Heart left ventricle (tissue), 13 donors: ENCODE data around the gene ARSB.

Experiments used
- POLR2A ChIP-seq, 2 donors: fragments of 450-650 bp; IDR thresholded peaks; one replicate each; pipeline ENCODE4 v1.6.1; 2017; ENCODE audit warnings: antibody characterized with exemption in 2 of 2, mild to moderate bottlenecking in 2 of 2, moderate library complexity in 2 of 2
- TF ChIP-seq, protein P1 (sequence below), 12 donors: fragments of 200-600 bp; sonication (generic) in 4 of 12; IDR thresholded peaks; one replicate each; pipeline versions ENCODE4 v1.5.0 to v1.8.0; 2018 to 2022; ENCODE audit warnings: antibody characterized with exemption in 12 of 12, mild to moderate bottlenecking in 5 of 12
- donor health status: ischemic (EF 13 %, LVEDD 7.1; RV severe dilation, severe dysfunction).
- donor health status: DM: no; HTN: yes; CAD: no.
- donor health status: DM: no; HTN: no; CAD: no.
- donor health status: ischemic (EF 25% LVEDD 6.9; RV normal size, moderate dysfunction).
- donor health status: ischemic (EF 25% LVEDD 5.7; RV mildly dilated, moderate dysfunction).
- donor health status: ischemic (EF 35%, LVEDD 5.7; RV mildly dilated, moderate dysfunction).
- donor health status: nonischemic (EF 11% LVEDD 7.7; RV severe dilation, severe dysfunction).
- donor health status: DM: yes; HTN: yes; CAD: no.
- donor health status: PGD.
- donor health status: ischemic (EF 29% LVEDD 5.4; RV normal size, mild dysfunction).
- donor health status: nonischemic (EF 23%, LVEDD 6.1; RV moderate dilation, normal function).

DNA sequence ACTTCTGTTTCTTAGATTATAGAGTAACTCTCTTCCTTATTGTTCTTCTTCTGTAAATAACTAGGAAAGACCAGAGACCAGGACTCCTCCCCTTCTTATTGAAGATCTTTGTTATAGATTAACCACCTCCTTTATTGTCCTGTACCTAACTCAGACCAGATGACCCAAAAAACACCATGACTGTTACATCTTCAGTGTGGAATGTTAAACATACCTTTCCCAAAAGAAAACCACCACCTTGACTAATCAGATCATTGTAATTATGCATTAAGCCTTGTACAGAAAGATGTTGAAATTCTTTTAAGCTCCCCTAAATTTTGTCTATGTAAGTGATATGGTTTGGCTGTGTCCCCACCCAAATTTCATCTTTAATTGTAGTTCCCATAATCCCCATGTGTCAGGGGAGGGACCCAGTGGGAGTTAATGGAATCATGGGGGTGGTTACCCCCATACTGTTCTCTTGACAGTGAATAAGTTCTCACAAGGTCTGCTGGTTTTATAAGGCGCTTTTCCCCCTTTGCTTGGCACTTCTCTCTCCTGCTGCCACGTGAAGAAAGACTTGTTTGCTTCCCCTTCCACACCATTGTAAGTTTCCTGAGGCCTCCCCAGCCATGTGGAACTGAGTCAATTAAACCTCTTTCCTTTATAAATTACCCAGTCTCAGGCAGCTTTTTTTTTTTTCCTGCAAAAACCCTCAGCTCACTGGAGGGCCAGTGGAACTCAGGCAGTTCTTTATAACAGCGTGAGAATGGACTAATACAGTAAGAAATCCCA is 26.3 kb downstream of the ARSB start:
- no peak for TF ChIP-seq POLR2A (IDR thresholded peaks at IDR 0.05)
- TF ChIP-seq, protein P1, sequence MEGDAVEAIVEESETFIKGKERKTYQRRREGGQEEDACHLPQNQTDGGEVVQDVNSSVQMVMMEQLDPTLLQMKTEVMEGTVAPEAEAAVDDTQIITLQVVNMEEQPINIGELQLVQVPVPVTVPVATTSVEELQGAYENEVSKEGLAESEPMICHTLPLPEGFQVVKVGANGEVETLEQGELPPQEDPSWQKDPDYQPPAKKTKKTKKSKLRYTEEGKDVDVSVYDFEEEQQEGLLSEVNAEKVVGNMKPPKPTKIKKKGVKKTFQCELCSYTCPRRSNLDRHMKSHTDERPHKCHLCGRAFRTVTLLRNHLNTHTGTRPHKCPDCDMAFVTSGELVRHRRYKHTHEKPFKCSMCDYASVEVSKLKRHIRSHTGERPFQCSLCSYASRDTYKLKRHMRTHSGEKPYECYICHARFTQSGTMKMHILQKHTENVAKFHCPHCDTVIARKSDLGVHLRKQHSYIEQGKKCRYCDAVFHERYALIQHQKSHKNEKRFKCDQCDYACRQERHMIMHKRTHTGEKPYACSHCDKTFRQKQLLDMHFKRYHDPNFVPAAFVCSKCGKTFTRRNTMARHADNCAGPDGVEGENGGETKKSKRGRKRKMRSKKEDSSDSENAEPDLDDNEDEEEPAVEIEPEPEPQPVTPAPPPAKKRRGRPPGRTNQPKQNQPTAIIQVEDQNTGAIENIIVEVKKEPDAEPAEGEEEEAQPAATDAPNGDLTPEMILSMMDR (IDR thresholded peaks at IDR 0.05): no peak
